Activated gamma-delta T cell treated with Interleukin-2 at 50 U/mL for 16 hours (primary cell): ENCODE data around the gene MEFV.
"Not testable (repeated sequence)": the region's sequence is repeated elsewhere in the genome, so short reads cannot be mapped to it uniquely, and the experiment has no call there.

Experiments used
- DNase-seq: peaks from one replicate; pipeline ENCODE4 v3.0.0-alpha.2; 2020

The MEFV gene

DNA sequence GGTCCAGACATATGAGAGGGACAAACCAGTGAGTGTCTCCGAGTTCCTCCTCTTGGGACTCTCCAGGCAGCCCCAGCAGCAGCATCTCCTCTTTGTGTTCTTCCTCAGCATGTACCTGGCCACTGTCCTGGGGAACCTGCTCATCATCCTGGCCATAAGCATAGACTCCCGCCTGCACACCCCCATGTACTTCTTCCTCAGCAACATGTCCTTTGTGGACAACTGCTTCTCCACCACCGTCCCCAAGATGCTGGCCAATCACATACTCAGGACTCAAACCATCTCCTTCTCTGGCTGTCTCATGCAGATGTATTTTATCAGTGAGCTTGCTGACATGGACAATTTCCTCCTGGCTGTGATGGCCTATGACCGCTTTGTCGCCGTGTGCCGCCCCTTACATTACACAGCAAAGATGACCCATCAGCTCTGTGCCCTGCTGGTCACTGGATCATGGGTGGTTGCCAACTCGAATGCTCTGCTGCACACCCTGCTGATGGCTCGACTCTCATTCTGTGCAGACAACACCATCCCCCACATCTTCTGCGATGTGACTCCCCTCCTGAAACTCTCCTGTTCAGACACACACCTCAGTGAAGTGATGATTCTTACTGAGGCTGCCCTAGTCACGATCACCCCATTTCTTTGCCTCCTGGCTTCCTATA is 40.7 kb downstream of the MEFV start:
- DNase-seq, result no peak

DNA sequence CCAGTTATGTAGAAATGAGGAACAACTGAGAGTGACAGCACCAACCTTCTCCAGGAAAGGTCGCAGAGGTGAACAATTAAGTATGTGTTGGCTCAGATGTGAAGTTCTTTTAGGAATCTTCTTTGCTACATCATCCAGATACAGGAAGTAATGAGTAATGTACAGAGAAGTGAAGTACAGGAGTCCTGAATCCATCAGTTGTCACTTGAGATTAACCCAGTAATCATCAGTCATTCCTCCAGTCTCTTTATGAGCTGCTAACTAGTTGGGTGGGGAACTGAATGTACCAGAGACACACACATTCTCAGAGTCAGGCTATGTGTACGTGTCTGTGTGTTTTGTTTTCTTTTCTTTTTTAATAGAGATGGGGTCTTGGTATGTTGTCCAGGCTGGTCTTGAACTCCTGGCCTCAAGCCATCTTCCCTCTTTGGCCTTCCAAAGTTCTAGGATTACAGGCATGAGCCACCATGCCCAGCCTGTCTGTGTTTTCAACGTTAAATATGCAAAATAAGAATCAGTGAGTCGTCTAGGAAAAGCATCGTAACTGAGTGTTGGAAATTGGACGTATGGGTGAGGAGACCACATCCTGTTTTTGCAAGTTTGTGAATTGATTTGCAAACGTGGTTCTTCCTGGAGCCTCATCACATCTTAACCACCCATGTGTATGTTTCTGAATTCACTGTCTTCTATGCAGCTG is 41.4 kb downstream of the MEFV start:
- peak; percentile 28 for DNase-seq

DNA sequence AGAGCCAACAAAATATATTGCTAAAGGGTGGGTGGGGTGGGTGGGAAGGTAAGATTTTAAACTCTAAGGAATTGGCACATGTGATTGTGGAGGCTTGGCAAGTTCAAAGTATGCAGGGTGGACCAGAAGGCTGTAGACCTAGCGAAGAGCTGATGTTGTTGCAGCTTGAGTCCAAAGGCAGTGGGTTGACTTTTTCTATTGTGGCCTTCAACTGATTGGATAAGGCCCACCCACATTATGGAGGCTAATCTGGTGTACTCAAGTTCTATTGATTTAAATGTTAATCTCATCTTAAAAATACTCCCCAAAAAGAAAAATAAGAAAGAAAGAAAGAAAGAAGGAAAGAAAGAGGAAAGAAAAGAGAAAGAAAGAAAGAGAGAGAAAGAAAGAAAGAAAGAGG is 43.9 kb downstream of the MEFV start:
- no peak for DNase-seq

DNA sequence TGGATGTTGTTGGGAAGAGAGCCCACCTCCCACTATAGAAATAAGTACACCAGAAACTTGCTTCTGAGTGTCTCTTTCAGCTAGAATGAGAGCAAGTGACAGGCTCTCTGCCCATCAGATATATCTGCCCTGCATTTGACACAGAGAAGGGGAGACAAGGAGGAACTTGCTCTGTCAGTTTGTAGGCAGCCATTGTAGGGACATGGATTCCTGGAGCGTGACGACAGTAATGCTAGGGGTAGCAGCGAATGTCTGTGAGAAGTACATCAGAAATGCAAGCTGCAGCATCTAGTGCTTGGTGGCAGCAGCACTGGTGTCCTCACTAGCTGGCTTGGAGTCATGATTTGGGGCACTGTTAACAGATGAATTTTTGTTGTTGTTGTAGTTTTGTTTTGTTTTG is 44.4 kb downstream of the MEFV start:
- no peak for DNase-seq

DNA sequence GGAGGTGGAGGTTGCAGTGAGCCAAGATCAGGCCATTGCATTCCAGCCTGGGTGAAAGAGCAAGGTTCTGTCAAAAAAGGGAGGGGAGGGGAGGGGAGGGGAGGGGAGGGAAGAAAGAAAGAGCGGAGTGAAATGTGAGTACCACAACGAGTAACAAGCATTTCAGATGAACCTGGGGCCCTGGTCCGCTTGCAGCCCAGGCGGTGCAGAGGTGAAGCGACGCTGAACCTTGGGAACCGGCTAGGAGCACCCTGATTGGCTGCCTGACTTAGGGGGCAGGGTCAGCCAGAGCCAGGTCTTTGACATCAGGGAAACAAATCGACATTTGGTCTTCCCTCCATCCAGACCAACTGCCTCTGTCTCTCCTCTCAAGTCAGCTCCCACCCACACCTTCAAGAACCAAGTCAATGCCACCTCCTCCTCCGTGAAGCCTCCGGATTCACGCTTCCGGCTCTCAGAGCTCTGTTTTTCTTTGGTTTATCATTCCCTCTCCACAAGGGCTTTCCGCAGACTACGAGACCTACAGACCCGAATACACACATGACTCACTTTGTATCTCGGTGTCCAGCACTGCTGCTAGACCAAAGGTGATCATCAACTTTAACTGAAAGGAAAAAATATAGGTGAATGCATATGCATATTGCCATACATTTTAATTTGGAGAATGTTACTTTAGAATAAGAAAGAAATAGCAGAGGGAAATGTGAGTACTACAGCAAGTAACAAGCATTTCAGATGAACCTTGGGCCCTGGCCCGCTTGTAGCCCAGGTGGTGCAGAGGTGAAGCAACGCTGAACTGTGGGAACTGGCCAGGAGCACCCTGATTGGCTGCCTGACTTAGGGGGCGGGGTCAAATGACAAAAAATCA is 49.1 kb downstream of the MEFV start:
- DNase-seq, result no peak

DNA sequence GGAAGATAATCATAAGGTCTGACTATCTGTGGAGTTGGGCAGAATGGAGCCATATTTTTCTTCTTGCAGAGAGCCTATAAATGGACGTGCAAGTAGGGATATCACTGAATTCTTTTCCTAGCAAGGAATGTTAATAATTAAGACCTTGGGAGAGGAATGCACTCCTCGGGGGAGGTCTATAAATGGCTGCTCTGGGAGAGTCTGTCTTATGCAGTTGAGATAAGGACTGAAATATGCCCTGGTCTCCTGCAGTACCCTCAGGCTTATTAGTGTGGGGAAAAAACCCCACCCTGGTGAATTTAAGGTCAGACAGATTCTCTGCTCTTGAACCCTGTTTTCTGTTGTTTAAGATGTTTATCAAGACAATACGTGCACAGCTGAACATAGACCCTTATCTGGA is 50.5 kb downstream of the MEFV start:
- not testable (repeated sequence) for DNase-seq

DNA sequence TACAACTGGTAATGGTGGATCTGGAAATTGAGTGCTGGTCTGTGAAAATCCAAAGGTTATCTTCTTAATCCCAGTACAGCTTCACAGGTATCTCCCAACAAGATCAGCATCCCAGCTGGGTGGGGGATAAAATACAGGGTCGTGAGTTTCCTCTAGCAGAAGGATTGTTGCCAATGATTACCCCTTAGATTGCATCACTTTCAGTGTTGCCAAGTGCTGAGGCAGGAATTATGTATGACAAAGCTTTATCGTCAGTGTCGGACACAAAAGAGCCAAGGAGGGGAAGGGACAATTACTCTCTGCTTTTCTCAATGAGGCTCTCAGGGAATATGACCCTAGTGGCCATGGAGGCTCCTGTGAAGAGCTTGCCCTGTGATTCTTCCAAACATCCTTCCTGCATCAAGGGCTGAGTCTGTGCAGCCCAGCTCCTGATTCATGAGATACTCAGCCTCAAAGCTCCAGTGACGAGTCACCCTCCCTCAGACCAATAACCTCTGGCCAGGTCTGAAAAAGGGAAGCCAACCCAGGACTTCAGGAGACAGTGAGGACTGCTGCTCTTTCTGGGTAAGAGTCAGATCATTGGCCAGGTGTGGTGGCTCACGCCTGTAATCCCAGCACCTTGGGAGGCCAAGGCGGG is 53.4 kb downstream of the MEFV start:
- no peak for DNase-seq

DNA sequence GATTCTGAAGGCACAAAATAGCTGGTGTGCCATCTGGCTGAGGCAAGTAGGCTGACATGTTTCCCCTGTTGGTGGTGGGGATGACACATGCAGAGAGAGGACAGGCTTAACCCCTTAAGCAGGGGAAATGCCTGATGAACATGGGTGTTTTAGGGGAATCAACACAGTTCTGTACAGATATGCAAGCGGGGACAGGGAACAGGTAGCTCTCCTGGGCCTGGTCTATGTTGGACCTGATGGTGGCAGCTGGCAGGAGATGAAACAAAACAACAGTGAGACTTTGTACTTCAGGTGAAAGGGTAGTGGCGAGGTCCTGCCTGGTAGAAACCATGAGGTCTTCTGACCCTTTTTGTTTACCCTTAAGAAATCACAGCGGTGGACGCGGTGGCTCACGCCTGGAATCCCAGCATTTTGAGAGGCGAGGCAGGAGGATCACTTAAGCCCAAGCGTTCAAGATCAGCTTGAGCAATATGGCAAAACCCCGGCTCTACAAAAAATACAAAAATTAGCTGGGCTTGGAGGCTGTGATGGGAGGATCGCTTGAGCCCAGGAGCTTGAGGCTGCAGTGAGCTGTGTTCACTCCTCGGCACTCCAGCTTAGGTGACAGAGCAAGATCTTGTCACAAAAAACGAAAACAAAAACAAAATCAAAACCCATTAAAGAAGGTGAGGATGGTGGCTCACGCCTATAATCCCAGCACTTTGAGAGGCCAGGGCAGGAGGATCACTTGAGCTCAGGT is 57.9 kb downstream of the MEFV start:
- DNase-seq, result no peak

DNA sequence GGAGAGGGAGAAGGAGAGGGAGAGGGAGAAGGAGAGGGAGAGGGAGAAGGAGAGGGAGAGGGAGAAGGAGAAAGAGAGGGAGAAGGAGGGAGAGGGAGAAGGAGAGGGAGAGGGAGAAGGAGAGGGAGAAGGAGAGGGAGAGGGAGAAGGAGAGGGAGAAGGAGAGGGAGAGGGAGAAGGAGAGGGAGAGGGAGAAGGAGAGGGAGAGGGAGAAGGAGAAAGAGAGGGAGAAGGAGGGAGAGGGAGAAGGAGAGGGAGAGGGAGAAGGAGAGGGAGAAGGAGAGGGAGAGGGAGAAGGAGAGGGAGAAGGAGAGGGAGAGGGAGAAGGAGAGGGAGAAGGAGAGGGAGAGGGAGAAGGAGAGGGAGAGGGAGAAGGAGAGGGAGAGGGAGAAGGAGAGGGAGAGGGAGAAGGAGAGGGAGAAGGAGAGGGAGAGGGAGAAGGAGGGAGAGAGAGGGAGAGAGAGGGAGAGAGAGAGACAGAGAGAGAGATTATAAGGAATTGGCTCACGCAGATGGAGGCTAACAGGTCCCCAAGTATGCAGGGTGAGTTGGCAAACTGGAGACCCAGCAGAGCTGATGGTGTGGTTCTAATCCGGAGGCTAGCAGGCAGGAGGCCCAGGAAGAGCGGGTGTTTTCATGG is 58.6 kb downstream of the MEFV start:
- DNase-seq, result not testable (repeated sequence)

DNA sequence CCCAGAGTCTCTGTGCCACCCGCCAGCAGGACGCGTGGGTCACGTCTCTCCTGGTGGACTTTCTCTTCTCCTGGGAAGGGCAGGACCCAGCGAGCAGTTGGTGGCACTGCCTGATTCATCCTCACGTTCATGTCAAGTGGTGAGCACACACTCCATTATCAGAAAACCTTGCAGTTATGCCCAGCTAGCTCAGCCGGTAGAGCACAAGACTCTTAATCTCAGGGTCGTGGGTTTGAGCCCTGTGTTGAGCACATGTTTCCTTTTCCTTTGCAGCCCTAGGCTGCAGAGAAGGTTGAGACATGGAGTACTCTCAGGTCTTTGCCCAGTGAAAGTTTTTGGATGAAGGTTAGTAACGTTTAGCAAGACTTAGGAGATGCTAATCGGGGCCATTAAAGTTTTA is 60.5 kb downstream of the MEFV start:
- no peak for DNase-seq

DNA sequence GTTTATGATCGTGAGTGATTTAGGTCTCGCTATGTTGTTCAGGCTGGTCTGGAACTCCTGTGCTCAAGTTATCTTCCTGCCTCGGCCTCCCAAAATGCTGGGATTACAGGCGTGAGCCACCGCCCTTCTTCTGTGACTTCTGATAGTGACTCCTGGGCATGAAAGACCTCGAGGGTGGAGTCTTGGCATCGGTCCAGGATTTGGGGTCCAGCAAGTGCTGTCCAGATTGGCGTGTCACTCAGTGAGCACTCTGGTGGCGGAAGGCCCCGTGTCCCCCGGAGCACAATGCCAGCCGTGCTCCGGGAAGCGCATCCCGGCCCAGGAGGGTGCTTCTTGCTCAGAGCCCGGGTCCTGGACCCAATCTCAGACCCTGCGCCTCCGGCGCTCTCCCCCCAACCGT is 61.6 kb downstream of the MEFV start:
- DNase-seq, result no peak

DNA sequence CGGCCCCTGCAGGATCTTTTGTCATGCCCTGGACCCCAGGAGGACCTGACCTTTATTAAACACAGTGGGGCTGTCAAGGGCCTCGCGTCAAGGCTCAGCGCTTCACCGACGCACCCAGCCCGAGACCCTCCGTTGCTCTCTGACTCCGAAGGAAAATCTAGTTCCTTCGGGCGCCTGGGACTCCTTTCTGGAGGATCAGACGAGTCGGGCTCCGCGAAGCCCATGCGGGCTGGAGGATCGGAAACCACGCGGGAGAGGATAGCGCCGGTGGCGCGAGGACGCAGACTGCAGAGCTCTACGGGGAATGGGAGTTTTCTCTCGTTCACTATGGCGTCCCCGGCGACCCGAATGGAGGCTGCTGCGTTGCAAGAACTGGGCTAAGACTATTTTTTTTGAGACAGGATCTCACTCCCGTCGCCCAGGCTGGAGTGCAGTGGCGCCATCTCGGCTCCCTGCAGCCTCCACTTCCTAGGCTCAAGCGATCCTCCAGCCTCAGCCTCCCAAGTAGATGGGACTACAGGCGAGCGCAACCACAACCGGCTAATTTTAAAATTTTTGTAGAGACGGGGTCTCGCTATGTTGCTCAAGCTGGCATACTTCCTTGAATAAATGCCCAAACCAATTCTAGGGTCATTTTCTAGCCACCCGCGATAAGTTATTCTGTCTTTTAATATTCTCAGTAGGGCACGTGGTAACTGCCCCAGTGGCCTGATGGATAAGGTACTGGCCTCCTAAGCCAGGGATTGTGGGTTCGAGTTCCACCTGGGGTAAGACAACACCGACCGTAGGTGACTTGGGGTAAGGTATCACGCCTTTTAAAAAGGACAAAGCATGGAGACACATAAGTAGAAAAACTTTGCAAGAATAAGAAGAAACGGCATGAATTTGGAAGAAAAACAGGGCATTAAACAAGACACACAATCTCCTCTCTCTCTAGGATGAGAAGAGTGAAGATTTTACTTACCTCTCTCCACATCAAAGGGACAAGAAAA is 62.9 kb downstream of the MEFV start:
- no peak for DNase-seq

DNA sequence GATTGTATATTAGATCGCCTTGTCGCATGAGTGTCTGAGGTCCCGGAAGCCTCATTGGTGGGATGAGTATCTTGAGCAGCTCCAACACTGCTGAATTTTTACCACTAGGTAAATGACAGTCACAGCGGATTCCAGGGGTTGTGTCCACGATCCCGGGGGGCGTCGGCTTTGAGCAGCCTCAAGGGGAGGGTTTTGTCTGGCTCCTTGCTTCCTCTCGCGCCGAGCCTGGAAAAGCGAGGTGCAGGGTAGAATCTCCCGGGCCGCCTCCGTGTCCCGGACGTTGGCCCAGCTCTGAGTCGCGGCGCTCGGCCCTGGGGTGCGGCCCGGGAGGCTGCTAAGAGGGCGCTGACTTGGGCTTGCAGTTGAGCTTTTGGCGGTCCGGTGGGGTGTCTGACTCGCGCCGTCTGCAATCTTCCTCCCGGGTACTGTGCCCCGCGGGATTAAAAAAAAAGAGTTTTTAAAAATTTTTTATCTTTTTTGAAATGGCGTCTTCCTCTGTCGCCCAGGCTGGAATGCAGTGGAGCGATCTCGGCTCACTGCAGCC is 63.9 kb downstream of the MEFV start:
- DNase-seq, result no peak
